Measurements from ENCODE around the gene POLE.

Gene POLE

GRCh38 chr12:132658149-132658894 lies 28.8 kb downstream of the POLE start:
- DNase-seq (ENCODE audit: low read depth in 2 of 2, low spot score in 1 of 2): no peak

- DNase-seq (ENCODE audit: low read depth in 2 of 2, low spot score in 1 of 2): no peak
Measured at GRCh38 chr12:132657004-132657727, 30.0 kb downstream of the POLE start.

- DNase-seq (ENCODE audit: low read depth in 2 of 2, low spot score in 1 of 2): no peak
Measured at GRCh38 chr12:132653567-132654290, 33.4 kb downstream of the POLE start.

- no peak for DNase-seq (ENCODE audit: low read depth in 2 of 2, low spot score in 1 of 2)
Measured at GRCh38 chr12:132651444-132652100, 35.6 kb downstream of the POLE start.

GRCh38 chr12:132649226-132649945 lies 37.8 kb downstream of the POLE start:
- no peak for DNase-seq (ENCODE audit: low read depth in 2 of 2, low spot score in 1 of 2)

- DNase-seq (ENCODE audit: low read depth in 2 of 2, low spot score in 1 of 2): no peak
Measured at GRCh38 chr12:132648616-132649225, 38.4 kb downstream of the POLE start.

GRCh38 chr12:132647858-132648257 lies 39.3 kb downstream of the POLE start:
- DNase-seq (ENCODE audit: low read depth in 2 of 2, low spot score in 1 of 2): no peak

GRCh38 chr12:132646850-132647249 lies 40.3 kb downstream of the POLE start:
- no peak for DNase-seq (ENCODE audit: low read depth in 2 of 2, low spot score in 1 of 2)

GRCh38 chr12:132642846-132643835 lies 44.0 kb downstream of the POLE start:
- no peak for DNase-seq (ENCODE audit: low read depth in 2 of 2, low spot score in 1 of 2)

GRCh38 chr12:132641811-132642650 lies 45.1 kb downstream of the POLE start:
- no peak for DNase-seq (ENCODE audit: low read depth in 2 of 2, low spot score in 1 of 2)

GRCh38 chr12:132640936-132641335 lies 46.2 kb downstream of the POLE start:
- no peak for DNase-seq (ENCODE audit: low read depth in 2 of 2, low spot score in 1 of 2)

- DNase-seq (ENCODE audit: low read depth in 2 of 2, low spot score in 1 of 2): no peak
Measured at GRCh38 chr12:132639956-132640520, 47.1 kb downstream of the POLE start.

- DNase-seq (ENCODE audit: low read depth in 2 of 2, low spot score in 1 of 2): no peak
Measured at GRCh38 chr12:132638541-132639408, 48.4 kb downstream of the POLE start.

GRCh38 chr12:132637811-132638210 lies 49.3 kb downstream of the POLE start:
- DNase-seq (ENCODE audit: low read depth in 2 of 2, low spot score in 1 of 2): no peak

- no peak for DNase-seq (ENCODE audit: low read depth in 2 of 2, low spot score in 1 of 2)
Measured at GRCh38 chr12:132635076-132635955, 51.8 kb downstream of the POLE start.

- DNase-seq (ENCODE audit: low read depth in 2 of 2, low spot score in 1 of 2): no peak
Measured at GRCh38 chr12:132634411-132634990, 52.6 kb downstream of the POLE start.
